Bronchial smooth muscle cell (primary cell): ENCODE results near the gene SPOCK1. TPM values are rescaled to one million over a fixed set of nuclear protein-coding genes. Genes with fewer than 3 reads are reported as not detected.

ENCODE experiments used
- total RNA-seq: library from RNA; depleted of rRNA; stranded (reverse); fragments of >200 nt; gene quantifications from 2 replicates; pipeline ENCODE4 v1.2.1, GENCODE V29; 2014

The SPOCK1 gene
- 53.9 and 76.2 TPM in 2 replicates for total RNA-seq

GRCh38 chr5:137498736-137499505, at the start of gene SPOCK1:
Gene SPOCK1 (minus strand): TSS chr5:137499326.

Other genes with a start within 250 kb of the SPOCK1 start
- gene KLHL3, start 236.8 kb upstream of the SPOCK1 start, total RNA-seq: 0.77 and 1.6 TPM in 2 replicates